ENCODE data around the gene DEPDC7. TPM values are rescaled to one million over a fixed set of nuclear protein-coding genes. Genes with fewer than 3 reads are reported as not detected.

Gene DEPDC7
- total and polyA plus RNA-seq, 4 donors = 0.31 to 6.4 (median 1.7) TPM

DNA sequence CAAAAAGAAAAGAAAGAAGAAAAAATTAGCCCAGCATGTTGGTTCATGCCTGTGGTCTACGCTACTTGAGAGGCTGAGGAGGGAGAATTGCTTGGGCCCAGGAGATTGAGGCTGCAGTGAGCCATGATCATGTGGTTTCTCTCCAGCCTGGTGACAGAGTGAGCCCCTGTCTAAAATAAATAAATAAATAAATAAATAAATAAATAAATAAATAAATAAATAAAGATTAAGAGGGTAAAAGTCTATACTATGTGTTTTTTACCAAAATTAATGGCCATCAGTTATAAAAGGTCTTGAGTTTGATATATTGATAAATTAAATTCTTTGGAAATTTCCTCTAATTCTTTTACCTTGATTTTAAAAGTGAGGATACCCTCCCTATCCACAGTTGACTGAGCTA, 25.2 kb upstream of the DEPDC7 start:
- ATAC-seq (ENCODE audit: low FRiP score) (no peak), DNase-seq (no peak)
- WGBS, 2 donors = 0 to 96% methylated on average over 1 of the region's 1 CpG
- no peak overlapping the region for H3K27ac ChIP-seq (ENCODE audit: low read depth in 1 of 2, low read length in 2 of 2)
- H3K27me3 ChIP-seq (ENCODE audit: control insufficient read depth in 1 of 2, insufficient read depth in 2 of 2, low read length in 1 of 2) = no peaks in the 10 kb centered on the region
- no peak overlapping the region for H3K4me3 ChIP-seq (ENCODE audit: low read length in 2 of 2)
- H3K4me1 ChIP-seq (ENCODE audit: control insufficient read depth in 1 of 2, insufficient read depth in 2 of 2, low read length in 2 of 2) = no peaks in the 10 kb centered on the region
- no peaks in the 10 kb centered on the region for H3K36me3 ChIP-seq (ENCODE audit: control insufficient read depth in 1 of 2, insufficient read depth in 2 of 2, low read length in 1 of 2)
- intact Hi-C loops (cut with DNase I) = no loop called here
- peaks cover 4% of the 10 kb centered on the region for H3K9me3 ChIP-seq (ENCODE audit: control insufficient read depth, low read length)

DNA sequence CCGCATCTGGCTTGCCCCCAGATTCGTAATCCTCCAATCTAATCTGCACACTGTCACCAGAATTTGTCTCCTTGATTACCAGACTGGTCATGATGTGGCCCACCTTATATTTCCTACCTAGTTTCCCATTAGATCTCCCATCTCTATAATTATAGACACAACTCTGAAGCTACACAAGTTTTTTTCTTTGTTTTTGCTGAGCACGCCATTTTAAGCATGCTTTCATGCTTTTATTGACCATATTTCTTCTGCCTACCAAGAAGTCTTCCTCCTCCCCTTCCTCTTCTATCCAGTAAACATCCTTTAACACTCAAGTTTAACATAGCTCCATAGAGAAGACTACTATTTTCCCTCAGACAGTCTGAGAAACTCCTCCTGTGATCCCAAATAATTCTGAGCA, 24.3 kb upstream of the DEPDC7 start:
- DNase-seq (no peak), ATAC-seq (ENCODE audit: low FRiP score) (no peak)
- Histone ChIP-seq H3K36me3 (ENCODE audit: control insufficient read depth in 1 of 2, insufficient read depth in 2 of 2, low read length in 1 of 2) (no peaks in the 10 kb centered on the region), H3K4me1 (ENCODE audit: control insufficient read depth in 1 of 2, insufficient read depth in 2 of 2, low read length in 2 of 2) (no peaks in the 10 kb centered on the region), H3K9me3 (ENCODE audit: control insufficient read depth, low read length) (peaks cover 4% of the 10 kb centered on the region), H3K27me3 (ENCODE audit: control insufficient read depth in 1 of 2, insufficient read depth in 2 of 2, low read length in 1 of 2) (no peaks in the 10 kb centered on the region), H3K27ac (ENCODE audit: low read depth in 1 of 2, low read length in 2 of 2) (no peak overlapping the region), H3K4me3 (ENCODE audit: low read length in 2 of 2) (no peak overlapping the region)
- intact Hi-C loops (cut with DNase I) = no loop called here
- WGBS, 2 donors = 88 to 95% methylated on average over 3 of the region's 3 CpGs

DNA sequence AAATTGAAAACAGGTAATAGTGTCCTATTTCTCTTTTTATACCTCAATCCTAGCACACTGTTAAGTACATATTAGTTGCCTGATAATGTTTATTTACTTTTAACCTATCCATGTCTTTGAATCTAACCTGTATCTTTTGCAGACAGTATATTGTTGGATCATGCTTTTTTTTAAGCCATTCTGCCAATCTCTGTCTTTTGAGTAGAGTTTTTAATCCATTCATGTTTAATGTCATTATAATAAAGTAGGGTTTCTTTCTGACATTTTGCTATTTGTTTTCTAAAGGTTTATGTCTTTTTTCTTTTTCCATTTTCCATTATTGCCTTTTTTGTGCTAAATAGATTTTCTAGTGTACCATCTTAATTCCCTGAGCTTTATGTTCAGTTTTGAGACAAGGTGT, 23.8 kb upstream of the DEPDC7 start:
- no peak overlapping the region for H3K27ac ChIP-seq (ENCODE audit: low read depth in 1 of 2, low read length in 2 of 2)
- H3K27me3 ChIP-seq (ENCODE audit: control insufficient read depth in 1 of 2, insufficient read depth in 2 of 2, low read length in 1 of 2) = no peaks in the 10 kb centered on the region
- no peak for DNase-seq
- H3K36me3 ChIP-seq (ENCODE audit: control insufficient read depth in 1 of 2, insufficient read depth in 2 of 2, low read length in 1 of 2) = no peaks in the 10 kb centered on the region
- H3K4me3 ChIP-seq (ENCODE audit: low read length in 2 of 2) = no peak overlapping the region
- intact Hi-C loops (cut with DNase I) = no loop called here
- ATAC-seq (ENCODE audit: low FRiP score) = no peak
- no peaks in the 10 kb centered on the region for H3K4me1 ChIP-seq (ENCODE audit: control insufficient read depth in 1 of 2, insufficient read depth in 2 of 2, low read length in 2 of 2)
- peaks cover 4% of the 10 kb centered on the region for H3K9me3 ChIP-seq (ENCODE audit: control insufficient read depth, low read length)

DNA sequence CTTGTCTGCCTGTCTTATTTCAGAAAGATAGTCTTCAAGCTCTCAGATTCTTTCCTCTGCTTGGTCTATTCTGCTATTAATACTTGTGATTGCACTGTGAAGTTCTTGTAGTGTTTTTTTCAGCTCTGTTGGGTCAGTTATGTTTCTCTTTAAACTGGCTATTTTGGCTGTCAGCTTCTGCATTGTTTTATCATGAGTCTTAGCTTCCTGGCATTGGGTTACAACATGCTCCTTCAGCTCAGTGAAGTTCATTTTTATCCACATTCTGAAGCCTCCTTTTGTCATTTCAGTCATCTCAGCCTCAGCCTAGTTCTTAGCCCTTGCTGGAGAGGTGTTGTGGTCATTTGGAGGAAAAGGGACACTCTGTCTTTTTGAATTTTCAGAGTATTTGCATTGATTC, 15.5 kb upstream of the DEPDC7 start:
- no peaks in the 10 kb centered on the region for H3K4me1 ChIP-seq (ENCODE audit: control insufficient read depth in 1 of 2, insufficient read depth in 2 of 2, low read length in 2 of 2)
- H3K27ac ChIP-seq (ENCODE audit: low read depth in 1 of 2, low read length in 2 of 2) = no peak overlapping the region
- intact Hi-C loops (cut with DNase I) = no loop called here
- H3K4me3 ChIP-seq (ENCODE audit: low read length in 2 of 2) = no peak overlapping the region
- ATAC-seq (ENCODE audit: low FRiP score) (no peak), DNase-seq (no peak)
- no peaks in the 10 kb centered on the region for H3K27me3 ChIP-seq (ENCODE audit: control insufficient read depth in 1 of 2, insufficient read depth in 2 of 2, low read length in 1 of 2)
- no peaks in the 10 kb centered on the region for H3K9me3 ChIP-seq (ENCODE audit: control insufficient read depth, low read length)
- H3K36me3 ChIP-seq (ENCODE audit: control insufficient read depth in 1 of 2, insufficient read depth in 2 of 2, low read length in 1 of 2) = no peaks in the 10 kb centered on the region

DNA sequence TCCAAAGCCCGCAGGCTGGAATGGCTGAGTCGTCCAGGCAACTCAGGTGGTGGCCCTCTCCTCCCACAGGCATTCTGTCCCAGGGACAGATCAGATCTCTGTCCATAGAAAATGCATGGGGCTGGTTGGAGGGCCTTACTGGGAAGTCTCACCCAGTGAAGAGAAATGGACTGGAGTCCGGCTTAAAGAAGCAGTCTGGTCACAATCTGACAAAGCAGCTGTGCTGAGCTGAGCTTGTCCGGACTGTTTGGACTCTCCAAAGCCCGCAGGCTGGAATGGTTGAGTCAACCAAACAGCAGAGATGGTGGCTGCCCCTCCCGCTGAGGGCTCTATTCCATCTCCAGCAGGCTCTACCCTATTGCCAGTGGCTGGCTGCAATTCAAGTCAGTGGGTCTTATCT, 14.4 kb upstream of the DEPDC7 start:
- WGBS, 2 donors = 77 to 92% methylated on average over 6 of the region's 6 CpGs

DNA sequence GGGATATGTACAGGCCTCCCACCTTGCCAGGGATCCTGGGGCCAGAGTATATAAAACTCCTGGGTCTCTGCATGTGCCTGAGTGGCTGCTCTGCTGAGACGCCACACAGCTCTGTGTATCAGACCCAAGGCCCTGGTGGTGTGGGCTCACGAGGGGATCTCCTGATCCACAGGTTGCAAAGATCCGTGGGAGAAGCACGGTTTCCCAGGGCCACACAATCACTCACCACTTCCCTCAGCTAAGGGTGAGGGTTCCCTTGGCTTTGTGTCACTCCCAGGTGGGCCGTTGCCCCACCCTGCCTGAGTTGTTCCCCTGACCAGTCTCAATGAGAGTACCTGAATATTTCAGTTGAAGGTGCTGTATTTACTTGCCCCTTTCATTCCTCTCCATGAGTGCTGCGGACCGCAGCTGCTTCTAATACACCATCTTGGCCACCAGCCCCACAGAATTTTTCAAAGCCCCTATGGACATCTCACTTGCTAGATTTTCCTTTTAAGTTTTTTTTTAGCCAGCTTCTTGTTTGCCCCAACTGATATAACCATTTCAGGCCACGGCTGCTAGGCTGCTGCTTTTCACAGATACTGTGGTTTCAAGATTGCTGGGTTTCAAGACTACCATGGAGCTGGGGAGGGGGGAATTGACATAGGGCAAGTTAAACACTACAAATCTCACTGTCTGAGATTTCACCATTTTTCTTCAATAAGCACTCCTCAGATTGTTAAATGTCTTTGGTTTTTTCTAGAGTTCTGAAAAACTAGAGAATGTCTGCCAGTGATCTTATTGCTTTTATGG, 13.7 kb upstream of the DEPDC7 start:
- no peaks in the 10 kb centered on the region for H3K36me3 ChIP-seq (ENCODE audit: control insufficient read depth in 1 of 2, insufficient read depth in 2 of 2, low read length in 1 of 2)
- WGBS, 2 donors = 85 to 89% methylated on average over 8 of the region's 8 CpGs
- no peaks in the 10 kb centered on the region for H3K4me1 ChIP-seq (ENCODE audit: control insufficient read depth in 1 of 2, insufficient read depth in 2 of 2, low read length in 2 of 2)
- H3K27me3 ChIP-seq (ENCODE audit: control insufficient read depth in 1 of 2, insufficient read depth in 2 of 2, low read length in 1 of 2) = no peaks in the 10 kb centered on the region
- DNase-seq = no peak
- intact Hi-C loops (cut with DNase I) = no loop called here
- no peak overlapping the region for H3K27ac ChIP-seq (ENCODE audit: low read depth in 1 of 2, low read length in 2 of 2)
- no peak for ATAC-seq (ENCODE audit: low FRiP score)
- no peaks in the 10 kb centered on the region for H3K9me3 ChIP-seq (ENCODE audit: control insufficient read depth, low read length)
- no peak overlapping the region for H3K4me3 ChIP-seq (ENCODE audit: low read length in 2 of 2)

More for the DNA sequence above, 14.4 kb upstream of the DEPDC7 start:
- no peak for DNase-seq
- no peaks in the 10 kb centered on the region for H3K9me3 ChIP-seq (ENCODE audit: control insufficient read depth, low read length)
- no peak overlapping the region for H3K27ac ChIP-seq (ENCODE audit: low read depth in 1 of 2, low read length in 2 of 2)
- H3K4me1 ChIP-seq (ENCODE audit: control insufficient read depth in 1 of 2, insufficient read depth in 2 of 2, low read length in 2 of 2) = no peaks in the 10 kb centered on the region
- H3K4me3 ChIP-seq (ENCODE audit: low read length in 2 of 2) = no peak overlapping the region
- ATAC-seq (ENCODE audit: low FRiP score) = no peak
- intact Hi-C loops (cut with DNase I) = no loop called here
- no peaks in the 10 kb centered on the region for H3K27me3 ChIP-seq (ENCODE audit: control insufficient read depth in 1 of 2, insufficient read depth in 2 of 2, low read length in 1 of 2)
- no peaks in the 10 kb centered on the region for H3K36me3 ChIP-seq (ENCODE audit: control insufficient read depth in 1 of 2, insufficient read depth in 2 of 2, low read length in 1 of 2)

DNA sequence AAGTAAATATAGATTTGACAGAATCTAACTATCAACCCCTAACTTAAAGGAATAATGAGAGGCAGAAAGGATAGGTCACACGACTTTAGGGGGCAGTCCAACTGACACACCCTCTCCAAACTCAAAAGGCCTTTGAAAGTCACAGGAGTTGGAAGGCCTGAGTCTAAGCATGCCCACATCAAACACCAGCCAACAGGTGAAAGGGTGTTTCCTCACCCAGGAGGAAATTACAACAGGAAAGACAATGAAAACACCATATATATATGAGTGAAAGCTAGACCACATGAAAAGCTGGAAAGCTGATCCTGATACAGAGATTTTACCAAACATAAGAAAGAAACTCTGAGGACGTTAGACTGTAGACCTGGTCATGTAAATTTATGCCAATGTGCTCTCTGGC, 10.5 kb upstream of the DEPDC7 start:
- Histone ChIP-seq H3K9me3 (ENCODE audit: control insufficient read depth, low read length) (no peaks in the 10 kb centered on the region), H3K36me3 (ENCODE audit: control insufficient read depth in 1 of 2, insufficient read depth in 2 of 2, low read length in 1 of 2) (no peaks in the 10 kb centered on the region), H3K27ac (ENCODE audit: low read depth in 1 of 2, low read length in 2 of 2) (no peak overlapping the region), H3K4me3 (ENCODE audit: low read length in 2 of 2) (no peak overlapping the region), H3K4me1 (ENCODE audit: control insufficient read depth in 1 of 2, insufficient read depth in 2 of 2, low read length in 2 of 2) (no peaks in the 10 kb centered on the region), H3K27me3 (ENCODE audit: control insufficient read depth in 1 of 2, insufficient read depth in 2 of 2, low read length in 1 of 2) (no peaks in the 10 kb centered on the region)
- 62 to 63% methylated on average over 2 of the region's 2 CpGs for WGBS, 2 donors
- DNase-seq (no peak), ATAC-seq (ENCODE audit: low FRiP score) (no peak)
- intact Hi-C loops (cut with DNase I) = no loop called here

DNA sequence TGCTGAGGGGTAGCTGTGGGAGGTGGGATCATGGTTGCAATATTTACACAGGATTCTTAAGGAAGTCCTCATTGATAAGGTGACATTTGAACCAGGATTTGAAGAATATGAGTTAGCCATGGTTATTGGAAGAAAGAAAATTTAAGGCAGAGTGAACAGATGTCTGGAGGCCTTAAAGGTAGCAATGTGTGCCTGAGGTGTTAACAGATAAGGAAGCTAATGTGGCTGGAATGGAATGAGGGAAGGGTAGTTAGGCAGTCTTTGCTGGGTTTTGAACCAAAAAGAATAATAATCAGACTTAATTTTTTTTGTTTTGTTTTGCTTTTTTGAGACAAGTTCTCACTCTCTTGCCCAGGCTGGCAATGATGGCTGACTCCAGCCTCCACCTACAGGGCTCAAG, 9.7 kb upstream of the DEPDC7 start:
- Histone ChIP-seq H3K4me3 (ENCODE audit: low read length in 2 of 2) (no peak overlapping the region), H3K4me1 (ENCODE audit: control insufficient read depth in 1 of 2, insufficient read depth in 2 of 2, low read length in 2 of 2) (no peaks in the 10 kb centered on the region), H3K36me3 (ENCODE audit: control insufficient read depth in 1 of 2, insufficient read depth in 2 of 2, low read length in 1 of 2) (no peaks in the 10 kb centered on the region), H3K9me3 (ENCODE audit: control insufficient read depth, low read length) (no peaks in the 10 kb centered on the region), H3K27me3 (ENCODE audit: control insufficient read depth in 1 of 2, insufficient read depth in 2 of 2, low read length in 1 of 2) (no peaks in the 10 kb centered on the region), H3K27ac (ENCODE audit: low read depth in 1 of 2, low read length in 2 of 2) (no peak overlapping the region)
- ATAC-seq (ENCODE audit: low FRiP score) (no peak), DNase-seq (no peak)
- intact Hi-C loops (cut with DNase I) = no loop called here

DNA sequence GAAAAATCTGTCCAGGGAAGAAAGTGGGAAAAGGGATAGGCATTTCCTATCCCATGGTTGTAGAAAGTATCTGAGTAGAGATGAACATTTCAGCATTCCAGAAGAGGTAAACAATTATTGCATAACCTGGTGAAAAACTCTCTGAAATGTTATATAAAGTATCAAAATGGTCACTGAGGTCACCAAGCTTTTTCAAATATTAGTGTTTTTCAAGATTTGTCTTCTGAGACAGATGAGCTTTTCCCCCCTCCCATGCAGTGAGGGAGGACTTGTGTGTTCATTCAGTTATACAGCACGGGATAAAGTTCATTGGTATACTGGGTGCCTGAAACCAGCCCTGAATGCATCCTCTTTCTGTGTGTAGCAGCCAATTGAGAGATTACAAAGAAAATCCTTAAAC, 1.9 kb upstream of the DEPDC7 start:
- ATAC-seq (ENCODE audit: low FRiP score) (no peak), DNase-seq (no peak)
- Histone ChIP-seq H3K27me3 (ENCODE audit: control insufficient read depth in 1 of 2, insufficient read depth in 2 of 2, low read length in 1 of 2) (no peaks in the 10 kb centered on the region), H3K9me3 (ENCODE audit: control insufficient read depth, low read length) (no peaks in the 10 kb centered on the region), H3K4me3 (ENCODE audit: low read length in 2 of 2) (no peak overlapping the region), H3K27ac (ENCODE audit: low read depth in 1 of 2, low read length in 2 of 2) (no peak overlapping the region), H3K4me1 (ENCODE audit: control insufficient read depth in 1 of 2, insufficient read depth in 2 of 2, low read length in 2 of 2) (no peaks in the 10 kb centered on the region), H3K36me3 (ENCODE audit: control insufficient read depth in 1 of 2, insufficient read depth in 2 of 2, low read length in 1 of 2) (no peaks in the 10 kb centered on the region)
- intact Hi-C loops (cut with DNase I) = loop anchor here in 1 of 2 donors (2.0 kb wide), 1 partner anchor 25 kb away; the partner anchor contains the start of gene TCP11L1
- 39 to 54% methylated on average over 1 of the region's 1 CpG for WGBS, 2 donors
